ENCODE measurements around the gene KIF26B. TPM values are rescaled to one million over a fixed set of nuclear protein-coding genes. Genes with fewer than 3 reads are reported as not detected.
A peak's percentile ranks its signal among the peaks of the same experiment; 100 is the strongest.

The KIF26B gene
- total RNA-seq, 1 donor from 2014 or later: 2.1 TPM

DNA sequence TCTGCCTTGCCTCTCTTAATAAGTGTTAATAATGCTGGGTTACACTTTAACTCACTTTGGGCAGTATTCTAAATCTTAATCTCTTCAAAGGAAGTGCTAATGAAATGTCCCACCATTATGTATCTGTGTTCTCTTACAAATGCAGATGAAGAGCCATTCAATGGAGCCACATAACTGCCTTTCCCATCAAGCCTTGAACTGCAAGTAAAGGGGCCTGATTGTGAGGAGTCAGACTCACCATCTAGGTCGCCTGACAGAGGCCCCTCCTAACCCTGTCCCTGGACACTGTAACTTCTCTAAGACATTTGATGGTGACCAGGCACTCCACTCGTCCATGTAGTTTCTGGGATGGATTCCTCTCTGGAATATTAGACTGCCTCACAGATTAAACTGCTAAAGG lies 329.4 kb downstream of the KIF26B start:
- Histone ChIP-seq H3K27me3 (ENCODE audit: control insufficient read depth, insufficient read depth, low read length) (no peaks in the 10 kb centered on the region), H3K4me3 (ENCODE audit: low read depth, low read length) (no peak overlapping the region), H3K36me3 (ENCODE audit: control insufficient read depth, insufficient read depth, low read length) (no peaks in the 10 kb centered on the region)
- DNase-seq (ENCODE audit: low read depth) (no peak), FAIRE-seq (no peak)
- TF ChIP-seq, protein P1, sequence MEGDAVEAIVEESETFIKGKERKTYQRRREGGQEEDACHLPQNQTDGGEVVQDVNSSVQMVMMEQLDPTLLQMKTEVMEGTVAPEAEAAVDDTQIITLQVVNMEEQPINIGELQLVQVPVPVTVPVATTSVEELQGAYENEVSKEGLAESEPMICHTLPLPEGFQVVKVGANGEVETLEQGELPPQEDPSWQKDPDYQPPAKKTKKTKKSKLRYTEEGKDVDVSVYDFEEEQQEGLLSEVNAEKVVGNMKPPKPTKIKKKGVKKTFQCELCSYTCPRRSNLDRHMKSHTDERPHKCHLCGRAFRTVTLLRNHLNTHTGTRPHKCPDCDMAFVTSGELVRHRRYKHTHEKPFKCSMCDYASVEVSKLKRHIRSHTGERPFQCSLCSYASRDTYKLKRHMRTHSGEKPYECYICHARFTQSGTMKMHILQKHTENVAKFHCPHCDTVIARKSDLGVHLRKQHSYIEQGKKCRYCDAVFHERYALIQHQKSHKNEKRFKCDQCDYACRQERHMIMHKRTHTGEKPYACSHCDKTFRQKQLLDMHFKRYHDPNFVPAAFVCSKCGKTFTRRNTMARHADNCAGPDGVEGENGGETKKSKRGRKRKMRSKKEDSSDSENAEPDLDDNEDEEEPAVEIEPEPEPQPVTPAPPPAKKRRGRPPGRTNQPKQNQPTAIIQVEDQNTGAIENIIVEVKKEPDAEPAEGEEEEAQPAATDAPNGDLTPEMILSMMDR (IDR thresholded peaks at IDR 0.05; ENCODE audit: insufficient read depth, low read length, severe bottlenecking): no peak

DNA sequence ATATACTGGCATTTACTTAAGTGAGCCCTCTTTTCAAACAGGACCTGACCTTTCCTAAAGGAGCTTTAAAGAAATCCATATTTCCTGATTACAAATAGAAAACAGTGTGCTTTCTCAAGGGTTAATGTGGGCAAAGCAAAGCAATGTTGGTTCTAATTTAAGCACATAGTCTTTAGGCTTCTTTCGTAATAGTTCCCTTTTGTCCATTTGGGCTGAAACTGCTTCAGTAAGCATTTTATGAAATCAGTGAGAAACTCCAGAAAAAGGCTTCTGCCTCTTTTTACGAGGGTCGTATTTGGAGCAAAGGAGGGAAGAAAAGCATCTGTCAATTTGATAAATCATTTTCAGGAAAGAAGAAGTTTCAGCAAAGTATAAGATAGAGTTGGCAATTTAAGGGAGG lies 331.2 kb downstream of the KIF26B start:
- no peaks in the 10 kb centered on the region for H3K36me3 ChIP-seq (ENCODE audit: control insufficient read depth, insufficient read depth, low read length)
- no peaks in the 10 kb centered on the region for H3K27me3 ChIP-seq (ENCODE audit: control insufficient read depth, insufficient read depth, low read length)
- DNase-seq (ENCODE audit: low read depth) (no peak), FAIRE-seq (no peak)
- H3K4me3 ChIP-seq (ENCODE audit: low read depth, low read length): no peak overlapping the region
- TF ChIP-seq, protein P1 (IDR thresholded peaks at IDR 0.05; ENCODE audit: insufficient read depth, low read length, severe bottlenecking): no peak

DNA sequence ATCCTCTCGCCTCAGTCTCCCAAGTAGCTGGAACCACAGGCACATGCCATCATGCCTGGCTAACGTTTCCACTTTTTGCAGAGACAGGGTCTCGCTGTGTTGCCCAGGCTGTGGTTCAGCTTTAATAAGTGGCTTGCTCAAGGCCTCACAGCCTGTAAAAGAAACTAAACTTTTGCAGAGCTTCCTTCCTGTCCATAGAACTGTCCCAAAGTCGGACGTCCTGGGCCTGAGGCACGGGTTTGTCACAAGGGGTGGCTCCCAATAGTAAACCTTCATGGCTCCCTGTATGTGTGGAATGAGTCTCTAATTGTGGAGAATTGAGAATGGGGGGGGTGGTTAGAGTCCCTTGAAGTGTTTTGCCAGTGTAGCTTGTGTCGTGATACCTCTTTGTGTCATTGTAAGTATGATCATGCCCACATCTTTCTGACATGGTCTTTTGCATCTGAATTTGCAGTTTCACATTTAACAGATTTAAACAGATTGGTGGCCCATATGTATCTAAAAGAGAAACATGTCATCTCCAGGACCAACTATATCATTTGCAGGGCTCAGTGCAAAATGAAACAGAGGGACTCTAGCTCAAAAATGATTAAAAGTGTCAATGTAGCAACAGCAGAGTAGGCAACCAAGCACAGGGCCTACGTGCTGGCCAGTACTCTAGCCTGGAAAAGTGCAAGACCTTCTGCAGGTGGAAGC lies 332.1 kb downstream of the KIF26B start:
- H3K27me3 ChIP-seq (ENCODE audit: control insufficient read depth, insufficient read depth, low read length): no peaks in the 10 kb centered on the region
- DNase-seq (ENCODE audit: low read depth): no peak
- TF ChIP-seq, protein P1 (IDR thresholded peaks at IDR 0.05; ENCODE audit: insufficient read depth, low read length, severe bottlenecking): no peak
- no peak for FAIRE-seq
- no peak overlapping the region for H3K4me3 ChIP-seq (ENCODE audit: low read depth, low read length)
- no peaks in the 10 kb centered on the region for H3K36me3 ChIP-seq (ENCODE audit: control insufficient read depth, insufficient read depth, low read length)

DNA sequence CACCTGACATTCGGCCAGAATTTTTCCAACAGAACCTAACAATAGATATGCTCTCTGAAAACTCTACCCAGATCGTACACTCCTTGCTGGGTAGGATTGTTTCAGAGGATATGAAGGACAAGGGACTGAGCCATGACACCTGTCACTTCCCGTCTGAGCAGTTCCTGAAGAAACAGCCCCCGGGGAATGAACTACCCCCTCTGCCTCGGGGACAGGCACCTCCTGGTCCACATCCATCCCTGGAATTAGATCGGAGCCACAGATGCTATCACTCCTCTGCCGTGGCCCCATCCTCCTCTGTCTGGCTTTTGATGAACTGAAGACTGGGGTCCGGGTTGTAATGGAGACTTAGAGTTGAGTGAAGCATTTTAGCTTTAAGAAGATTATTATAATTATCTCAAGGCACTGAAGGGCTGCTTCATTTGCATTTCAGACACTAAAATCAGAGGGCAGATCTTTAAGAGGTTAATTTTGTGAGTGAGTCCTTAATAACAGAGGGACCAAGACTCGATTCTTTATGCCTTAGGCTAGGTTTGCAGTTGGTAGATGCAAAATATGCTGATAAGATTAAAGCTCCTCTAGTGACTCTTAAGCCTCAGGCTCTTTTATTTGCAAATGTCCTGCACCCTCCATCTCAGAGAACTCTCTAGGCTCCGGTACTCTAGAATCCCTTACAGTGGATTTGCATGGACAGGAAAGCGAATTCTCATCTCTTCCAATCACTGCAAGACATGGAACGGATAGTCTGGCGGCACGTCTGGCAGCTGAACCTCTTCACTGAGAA lies 333.8 kb downstream of the KIF26B start:
- TF ChIP-seq, protein P1 (IDR thresholded peaks at IDR 0.05; ENCODE audit: insufficient read depth, low read length, severe bottlenecking): no peak
- FAIRE-seq (no peak), DNase-seq (ENCODE audit: low read depth) (no peak)
- H3K27me3 ChIP-seq (ENCODE audit: control insufficient read depth, insufficient read depth, low read length): no peaks in the 10 kb centered on the region
- H3K36me3 ChIP-seq (ENCODE audit: control insufficient read depth, insufficient read depth, low read length): no peaks in the 10 kb centered on the region
- no peak overlapping the region for H3K4me3 ChIP-seq (ENCODE audit: low read depth, low read length)

DNA sequence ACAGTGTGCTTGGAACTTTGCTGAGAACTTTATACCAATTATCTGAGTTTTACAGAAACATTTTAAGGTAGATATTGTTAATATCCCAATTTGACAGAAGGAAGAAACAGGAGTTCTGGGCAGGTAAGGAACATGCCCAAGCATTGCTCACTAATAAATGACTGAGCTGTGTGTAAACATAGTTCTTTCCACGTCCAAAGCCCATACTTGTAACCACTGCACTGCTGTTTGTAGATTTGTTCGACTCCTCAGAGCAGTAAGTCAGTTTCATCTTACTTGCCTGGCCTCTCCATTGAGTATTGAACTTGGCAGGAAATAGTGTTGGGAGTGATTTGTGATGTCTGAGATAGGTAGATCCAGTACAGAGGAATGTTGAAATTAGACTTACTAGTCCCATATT lies 335.1 kb downstream of the KIF26B start:
- DNase-seq (ENCODE audit: low read depth) (peak; percentile 97), FAIRE-seq (peak; percentile 64)
- H3K36me3 ChIP-seq (ENCODE audit: control insufficient read depth, insufficient read depth, low read length): no peaks in the 10 kb centered on the region
- no peak overlapping the region for H3K4me3 ChIP-seq (ENCODE audit: low read depth, low read length)
- TF ChIP-seq, protein P1 (IDR thresholded peaks at IDR 0.05; ENCODE audit: insufficient read depth, low read length, severe bottlenecking): no peak
- no peaks in the 10 kb centered on the region for H3K27me3 ChIP-seq (ENCODE audit: control insufficient read depth, insufficient read depth, low read length)

All from bronchial epithelial cell (primary cell).